ENCODE data around the gene SERPINH1.

DNA sequence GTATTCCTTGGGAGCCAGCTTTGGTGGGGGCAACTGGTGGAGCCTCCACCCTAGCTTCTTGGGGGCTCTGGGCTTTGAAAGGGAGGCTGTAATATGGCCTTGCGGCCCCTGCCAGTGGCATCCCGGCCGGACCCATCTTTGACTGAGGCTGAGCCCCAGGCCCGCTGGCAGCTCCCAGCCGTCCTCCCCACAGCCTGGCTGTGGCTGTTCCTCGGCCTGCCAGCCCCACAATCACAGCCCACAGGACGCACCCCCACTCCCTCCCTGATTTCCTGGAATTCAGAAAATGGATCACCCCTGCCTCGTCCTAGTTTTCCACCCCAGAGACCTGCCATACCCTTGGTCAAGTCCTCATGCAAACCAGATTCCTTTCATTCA is 23.2 kb downstream of the SERPINH1 start:
- TF ChIP-seq, protein P1, sequence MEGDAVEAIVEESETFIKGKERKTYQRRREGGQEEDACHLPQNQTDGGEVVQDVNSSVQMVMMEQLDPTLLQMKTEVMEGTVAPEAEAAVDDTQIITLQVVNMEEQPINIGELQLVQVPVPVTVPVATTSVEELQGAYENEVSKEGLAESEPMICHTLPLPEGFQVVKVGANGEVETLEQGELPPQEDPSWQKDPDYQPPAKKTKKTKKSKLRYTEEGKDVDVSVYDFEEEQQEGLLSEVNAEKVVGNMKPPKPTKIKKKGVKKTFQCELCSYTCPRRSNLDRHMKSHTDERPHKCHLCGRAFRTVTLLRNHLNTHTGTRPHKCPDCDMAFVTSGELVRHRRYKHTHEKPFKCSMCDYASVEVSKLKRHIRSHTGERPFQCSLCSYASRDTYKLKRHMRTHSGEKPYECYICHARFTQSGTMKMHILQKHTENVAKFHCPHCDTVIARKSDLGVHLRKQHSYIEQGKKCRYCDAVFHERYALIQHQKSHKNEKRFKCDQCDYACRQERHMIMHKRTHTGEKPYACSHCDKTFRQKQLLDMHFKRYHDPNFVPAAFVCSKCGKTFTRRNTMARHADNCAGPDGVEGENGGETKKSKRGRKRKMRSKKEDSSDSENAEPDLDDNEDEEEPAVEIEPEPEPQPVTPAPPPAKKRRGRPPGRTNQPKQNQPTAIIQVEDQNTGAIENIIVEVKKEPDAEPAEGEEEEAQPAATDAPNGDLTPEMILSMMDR (IDR thresholded peaks at IDR 0.05; ENCODE audit: insufficient read depth, low read length), result no peak
- TF ChIP-seq REST (IDR thresholded peaks at IDR 0.05; ENCODE audit: insufficient replicate concordance, low read depth), result no peak
- TF ChIP-seq POLR2AphosphoS5 (IDR thresholded peaks at IDR 0.05; ENCODE audit: low read depth), result no peak

All from HL-60 (cell line).